OCI-LY1 (cell line): ENCODE measurements around the gene USP7.

Experiments
- CTCF ChIP-seq: fragments of 200-600 bp; sonication (generic), shearing (Covaris generic); IDR thresholded peaks from 2 replicates; pipeline ENCODE4 v1.5.1; 2017; ENCODE audit warnings: mild to moderate bottlenecking, antibody characterized with exemption, low read length, moderate library complexity, mixed read lengths
- EZH2 ChIP-seq: fragments of 200-600 bp; sonication (generic), shearing (Covaris generic); IDR thresholded peaks from 2 replicates; pipeline ENCODE4 v1.8.0; 2017; ENCODE audit warnings: borderline replicate concordance, mixed run types, mild to moderate bottlenecking, antibody characterized with exemption, low read length, moderate library complexity, mixed read lengths

- TF ChIP-seq CTCF (no peak), EZH2 (no peak)
These were observed 48.6 kb upstream of the USP7 start for GRCh38 chr16:9012330-9012729.
